Measurements from ENCODE around the gene WDFY2.

Gene WDFY2

DNA sequence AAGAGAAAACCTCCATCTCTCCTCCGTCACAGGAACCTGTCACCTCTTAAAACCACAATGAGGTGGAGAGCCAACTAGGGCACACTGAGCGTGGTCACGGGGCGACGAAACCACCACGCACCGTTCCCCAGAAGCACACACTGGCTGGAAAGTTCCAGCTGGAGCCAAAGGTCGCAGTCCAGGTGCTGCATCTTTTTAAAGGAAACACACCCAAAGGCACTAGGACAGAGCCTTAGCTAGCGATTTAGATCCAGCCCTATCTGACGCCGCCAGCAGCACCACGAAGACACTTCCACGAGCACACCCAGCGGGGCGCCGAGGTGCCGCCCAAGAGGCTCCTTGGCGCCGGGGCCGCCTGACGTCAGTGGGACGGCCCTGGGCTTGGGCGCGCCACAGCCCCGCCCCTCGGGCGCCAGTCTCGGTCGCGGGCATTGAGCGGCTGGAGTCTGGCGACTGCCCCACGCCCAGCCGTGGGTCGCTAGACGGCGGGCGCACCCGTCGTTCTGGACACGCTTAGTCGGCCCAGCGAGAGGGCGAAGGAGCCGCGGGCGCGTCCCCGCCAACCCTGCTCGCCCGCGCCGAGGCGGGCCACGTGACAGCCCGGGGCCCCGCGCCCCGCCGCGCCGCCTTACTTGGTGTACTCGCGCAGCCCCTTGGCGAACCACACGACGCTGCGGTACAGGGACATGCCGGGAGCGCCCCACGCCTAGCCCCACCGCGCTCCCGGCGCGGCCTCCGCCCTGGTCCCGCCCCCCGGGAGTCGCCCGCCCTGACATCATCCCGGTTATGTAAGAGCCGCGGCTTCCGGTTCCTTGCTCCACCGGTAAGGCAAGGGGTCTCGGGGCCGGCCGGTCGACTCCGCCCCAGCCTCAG, 219.4 kb downstream of the WDFY2 start, which contains the start of gene DHRS12:
DHRS12 (minus strand) TSS at position 742 of the 873 bp plus-strand sequence. CDS start 4,504 bp downstream, outside the sequence.
- peak; percentile 82 for DNase-seq

DNA sequence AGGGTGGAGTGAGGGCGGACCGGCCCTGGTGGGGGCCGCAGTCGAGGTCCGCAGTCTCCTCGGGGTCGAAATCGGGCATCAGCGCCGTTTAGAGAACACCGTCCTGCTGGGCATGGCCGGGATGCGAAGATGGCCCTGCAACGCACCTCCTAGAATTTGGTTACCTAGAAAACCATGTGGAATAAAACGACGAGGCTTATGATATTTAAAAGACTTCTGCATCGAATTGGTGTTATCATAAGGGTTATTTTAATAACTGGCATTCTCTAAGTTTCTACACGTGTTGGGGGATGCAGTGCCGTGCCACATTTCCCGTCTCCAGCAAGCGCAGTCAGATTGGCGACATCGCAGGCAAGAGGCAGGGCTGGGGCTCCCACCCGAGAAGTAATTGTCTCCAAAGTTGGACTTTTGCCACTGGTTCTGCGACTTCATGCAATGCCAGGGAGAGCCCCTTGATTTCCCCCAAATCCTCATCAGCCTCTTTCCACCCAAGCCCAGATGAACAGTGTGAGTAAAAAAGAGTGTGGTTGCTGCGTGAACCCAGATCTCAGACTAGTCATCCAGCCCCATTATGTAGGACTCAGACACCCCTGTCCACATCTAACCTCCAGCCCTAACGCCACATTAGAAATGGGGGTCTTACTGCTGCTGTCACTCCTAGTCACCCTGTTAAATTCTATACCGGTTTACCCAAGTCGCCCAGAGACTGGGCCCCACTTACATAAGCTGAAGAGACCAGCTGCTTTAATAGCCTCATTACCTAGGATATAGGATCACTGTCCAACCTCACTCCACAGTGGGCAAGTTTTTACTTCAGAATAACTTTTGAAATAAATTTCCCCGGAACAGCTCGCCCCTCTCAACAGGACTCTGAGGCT, 220.3 kb downstream of the WDFY2 start:
- DNase-seq = peak; percentile 25

DNA sequence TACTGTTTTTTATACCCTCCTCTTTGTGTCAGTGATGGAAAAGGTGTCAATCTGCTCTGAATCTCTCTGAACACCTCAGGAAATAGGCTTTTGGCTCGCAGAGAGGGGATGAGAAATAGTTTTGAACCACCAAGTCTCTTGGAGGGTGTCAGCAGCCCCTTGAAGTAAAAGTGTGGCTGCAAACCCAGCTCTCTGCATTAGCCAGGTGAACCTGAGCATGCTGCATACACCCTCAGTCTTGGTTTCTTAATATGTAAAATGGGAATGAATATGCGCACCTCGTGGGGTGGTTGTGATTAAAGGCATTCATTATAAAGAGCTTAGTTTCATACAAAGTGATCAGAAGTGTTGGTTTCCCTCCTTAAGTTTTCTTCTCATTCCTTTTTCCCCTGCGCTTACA, 221.1 kb downstream of the WDFY2 start:
- no peak for DNase-seq

DNA sequence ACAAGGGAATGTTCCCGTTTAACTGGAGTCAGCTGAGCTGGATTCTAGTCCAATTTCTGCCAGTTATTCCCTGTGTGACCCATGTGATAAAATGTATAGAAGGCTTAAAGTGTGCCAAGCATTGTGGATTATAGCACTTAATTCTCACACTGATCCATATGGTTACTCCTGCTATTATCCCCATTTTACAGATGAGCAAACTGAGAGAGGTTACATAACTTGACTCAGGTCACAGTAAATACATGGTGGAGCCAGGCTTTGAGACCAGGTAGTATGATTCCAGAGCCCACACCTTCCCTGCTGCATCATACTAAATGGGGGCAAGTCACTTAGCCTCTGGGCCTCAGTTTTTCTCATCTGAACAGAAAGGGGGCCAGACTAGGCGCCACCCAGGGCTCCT, 221.7 kb downstream of the WDFY2 start:
- no peak for DNase-seq

DNA sequence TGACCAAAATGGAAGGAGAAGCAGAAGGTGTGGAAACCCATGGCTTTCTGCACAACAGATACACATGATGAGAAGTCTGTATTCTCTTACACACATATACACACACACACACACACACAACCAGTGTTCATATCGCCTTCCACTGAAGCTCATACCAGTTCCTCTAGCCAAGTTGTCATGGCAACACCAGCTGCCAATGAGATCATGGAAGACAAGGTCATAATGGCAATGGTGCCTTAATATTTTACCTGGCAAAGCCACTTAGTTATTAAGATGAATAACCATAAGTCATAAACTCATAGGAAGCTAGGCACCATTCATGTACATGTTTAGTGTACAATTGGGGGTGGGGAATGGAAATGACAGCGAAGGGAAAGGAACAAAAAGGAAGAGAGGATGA, 222.3 kb downstream of the WDFY2 start:
- DNase-seq = no peak

DNA sequence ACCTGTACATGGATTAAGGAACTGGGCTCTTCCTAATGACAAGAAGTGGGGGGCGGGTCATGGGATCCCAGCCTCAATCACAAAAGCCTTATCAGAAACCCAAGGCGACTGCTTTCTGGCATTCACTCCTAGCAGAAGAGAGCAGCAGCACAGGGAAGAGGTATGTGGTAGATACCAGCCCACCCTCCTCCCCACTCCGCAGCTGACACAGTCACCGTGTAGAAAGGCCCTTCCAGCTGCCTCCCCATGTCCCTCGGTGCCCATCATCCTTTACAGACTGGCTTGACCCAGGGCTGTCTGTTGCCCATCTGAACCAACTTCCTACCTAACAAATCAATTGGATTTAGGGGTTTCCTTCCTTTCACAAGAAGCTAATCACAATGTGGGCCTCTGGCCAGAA, 222.8 kb downstream of the WDFY2 start:
- DNase-seq = no peak

DNA sequence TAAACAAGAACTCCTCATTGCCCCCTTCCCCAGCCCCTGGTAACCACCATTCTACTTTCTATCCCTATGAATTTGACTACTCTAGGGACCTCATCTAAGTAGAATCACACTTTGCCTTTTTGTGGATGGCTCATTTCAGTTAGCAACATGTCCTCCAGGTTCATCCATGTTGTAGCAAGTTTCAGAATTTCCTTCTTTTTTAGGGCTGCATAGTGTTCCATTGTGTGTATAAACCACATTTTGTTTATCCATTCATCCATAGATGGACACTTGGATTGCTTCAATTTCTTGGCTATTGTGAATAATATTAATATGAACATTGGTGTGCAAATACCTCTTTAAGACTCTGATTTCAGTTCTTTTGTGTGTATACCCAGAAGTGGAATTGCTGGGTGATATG, 224.5 kb downstream of the WDFY2 start:
- no peak for DNase-seq

DNA sequence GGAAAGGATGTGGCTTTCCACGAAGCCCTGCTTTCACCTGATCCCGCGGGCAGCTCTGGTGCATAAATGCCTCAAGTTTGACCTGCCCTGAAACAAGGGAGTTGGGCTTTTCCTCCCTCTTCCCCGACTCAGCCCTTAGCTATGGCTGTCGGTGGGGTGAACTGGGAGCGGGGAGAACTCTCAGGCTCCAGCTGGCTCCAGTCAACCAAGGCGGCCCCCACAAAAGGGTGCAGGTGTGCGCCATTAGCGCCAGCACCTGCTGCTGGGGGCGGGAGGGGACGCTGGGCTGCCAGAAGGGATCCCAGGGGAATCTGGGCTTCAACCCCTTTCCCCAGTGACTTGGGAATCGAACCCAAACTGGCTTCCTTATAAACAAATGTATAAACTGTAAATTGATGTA, 226.8 kb downstream of the WDFY2 start:
- no peak for DNase-seq

DNA sequence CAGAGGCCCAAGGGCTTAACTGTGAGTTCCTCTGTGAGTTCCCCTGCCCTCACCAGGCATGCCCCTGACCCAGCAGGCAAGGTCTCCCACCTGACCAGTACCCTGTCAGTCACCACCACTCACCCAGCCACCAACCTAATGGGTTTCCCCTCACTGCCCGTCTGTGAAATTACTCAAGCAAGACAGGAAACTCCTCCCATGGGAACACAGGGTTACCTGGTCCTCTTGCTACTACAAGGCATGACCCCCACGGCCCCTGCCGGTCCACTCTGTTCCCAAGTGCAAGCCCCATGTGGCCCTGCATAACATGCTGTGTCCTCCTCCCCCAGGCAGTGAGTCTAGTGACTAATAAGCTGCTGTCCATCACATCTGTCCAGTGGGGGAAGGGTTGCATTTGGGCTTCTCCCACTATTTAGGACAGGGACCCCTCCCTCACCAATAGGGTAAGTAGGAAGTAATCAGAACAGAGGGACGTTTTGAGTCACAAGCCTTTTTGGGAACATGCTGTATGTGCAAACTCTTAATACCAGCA, 227.7 kb downstream of the WDFY2 start:
- DNase-seq = no peak

DNA sequence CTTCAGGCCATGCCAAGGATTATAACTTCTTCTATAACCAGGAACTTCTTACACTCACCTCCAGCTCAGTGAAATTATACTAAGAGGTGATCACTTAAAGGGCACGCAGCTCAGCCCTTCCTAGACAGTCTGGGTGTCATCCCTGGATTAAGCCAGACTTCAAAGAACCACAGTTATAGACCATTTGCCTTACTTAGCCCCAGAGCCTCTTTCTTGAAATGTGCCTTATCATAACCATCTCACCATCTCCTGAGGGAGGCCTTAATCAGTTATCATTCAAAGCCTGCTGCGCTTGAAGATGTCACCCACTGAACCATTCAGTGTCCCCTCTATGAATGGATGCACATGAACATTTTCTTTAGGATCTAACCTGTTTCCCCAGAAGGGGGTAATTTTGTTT, 229.8 kb downstream of the WDFY2 start:
- no peak for DNase-seq

DNA sequence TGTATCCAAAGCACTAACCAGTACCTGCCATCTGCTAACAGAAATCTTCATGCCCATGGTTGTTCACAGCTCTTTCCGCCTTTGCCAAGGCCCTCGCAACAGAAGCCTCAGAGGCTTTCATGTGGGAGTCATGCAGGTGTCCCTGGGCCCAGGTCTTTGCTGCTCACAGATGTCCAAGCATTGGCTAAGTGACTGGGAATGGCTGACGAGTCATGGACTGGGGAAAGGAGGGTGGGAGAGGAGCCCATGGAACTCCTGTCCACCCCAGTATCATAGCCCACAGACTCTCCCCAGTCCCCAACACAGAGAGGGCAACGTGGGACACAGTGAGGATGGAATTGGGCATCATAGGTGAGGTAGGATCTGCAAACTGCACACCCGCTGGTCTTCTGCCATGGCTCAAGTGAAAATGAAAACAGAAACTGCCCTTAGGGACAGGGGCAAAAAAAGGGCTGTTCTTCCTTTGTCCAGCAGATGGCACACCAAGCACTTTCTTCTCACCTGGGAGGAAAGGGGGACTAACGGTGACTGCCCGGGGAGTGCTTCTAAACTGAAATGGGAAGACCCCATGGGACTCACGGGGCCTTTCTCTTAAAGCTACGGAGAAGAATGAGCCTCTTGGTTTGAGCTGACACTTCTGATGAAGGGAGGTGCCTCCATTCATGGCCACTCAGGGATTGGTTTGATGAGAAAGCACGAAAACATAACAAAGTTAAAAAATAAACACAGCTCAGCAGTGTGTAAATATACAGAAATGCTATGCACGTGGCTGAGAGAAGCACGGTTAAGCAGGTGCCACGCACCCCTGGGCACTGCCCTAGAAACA, 230.8 kb downstream of the WDFY2 start:
- DNase-seq = peak; percentile 75

DNA sequence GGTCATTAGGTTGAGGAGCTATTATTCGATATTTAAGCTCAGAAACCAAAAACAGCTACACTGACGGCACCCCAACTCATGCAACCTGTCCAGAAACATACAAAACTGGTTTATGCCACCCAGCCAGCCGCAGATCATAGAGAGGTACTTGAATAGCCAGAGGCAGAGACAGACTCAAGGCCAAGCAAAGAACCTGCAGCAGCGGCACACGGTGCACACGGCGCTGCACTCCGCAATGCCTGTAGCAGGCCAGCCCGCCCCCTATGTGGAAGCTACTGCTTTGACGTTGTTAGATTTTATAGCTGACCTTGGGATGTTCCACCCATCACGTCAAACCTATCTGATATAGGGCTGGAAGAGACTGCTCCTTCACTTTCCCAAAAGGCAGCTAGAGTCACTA, 231.6 kb downstream of the WDFY2 start:
- no peak for DNase-seq

DNA sequence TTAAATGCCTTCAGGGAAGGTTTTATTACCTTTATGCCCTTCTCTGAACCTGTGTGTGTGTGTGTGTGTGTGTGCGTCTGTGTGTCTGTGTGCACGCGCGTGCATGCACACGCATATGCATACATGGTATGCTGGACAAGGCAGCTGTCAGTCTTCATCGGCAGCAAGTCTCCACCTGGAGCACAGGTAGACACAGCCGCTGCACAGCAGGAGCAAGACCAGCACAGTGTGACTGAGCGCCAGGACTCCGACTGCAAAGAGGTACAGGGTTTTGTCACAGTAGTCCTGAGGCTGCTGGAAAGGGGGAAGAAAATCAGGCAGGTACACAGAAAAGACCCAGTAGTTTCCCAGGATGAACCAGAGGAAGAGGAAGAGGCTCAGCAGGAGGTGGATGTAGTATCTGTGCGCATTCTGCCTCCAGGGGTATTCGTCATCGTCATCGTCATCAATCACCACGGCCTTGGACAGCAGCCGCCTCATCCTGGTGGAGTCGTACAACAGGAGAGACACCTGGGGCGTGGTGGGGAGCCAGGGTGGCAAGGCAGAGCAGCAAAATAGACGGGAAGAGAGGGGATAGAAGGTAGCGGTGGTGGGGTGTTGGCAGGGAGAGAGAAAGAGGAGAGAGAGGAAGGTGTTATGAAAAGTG, 232.5 kb downstream of the WDFY2 start:
- no peak for DNase-seq

Measured in activated gamma-delta T cell treated with Interleukin-2 at 50 U/mL for 16 hours (primary cell).